Middle frontal gyrus (tissue), 1 donor: ENCODE results near the gene NSUN6.

ENCODE experiments used
- DNase-seq: peaks from one replicate; pipeline ENCODE4 v3.0.0-alpha.2; 2015; ENCODE audit warnings: low spot score; ENCODE audit errors: extremely low spot score

The NSUN6 gene

GRCh38 chr10:18561861-18562551, 89.4 kb downstream of the NSUN6 start:
- no peak for DNase-seq

DNA sequence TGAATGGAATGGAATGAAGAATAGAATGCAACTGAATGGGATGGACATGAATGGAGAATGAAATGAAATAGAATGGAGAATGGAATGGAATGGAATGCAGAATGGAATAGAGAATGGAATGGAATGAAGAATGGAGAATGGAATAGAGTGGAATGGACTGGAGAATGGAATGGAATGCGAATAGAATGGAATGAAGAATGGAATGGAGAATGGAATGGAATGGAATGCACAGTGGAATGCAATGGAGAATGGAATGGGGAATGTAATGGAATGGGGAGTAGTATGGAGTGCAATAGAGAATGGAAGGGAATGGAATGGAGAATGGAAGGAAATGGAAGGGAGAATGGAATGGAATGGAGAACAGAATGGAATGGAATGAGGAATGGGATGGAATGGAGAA, 93.4 kb downstream of the NSUN6 start:
- DNase-seq, result no peak

GRCh38 chr10:18556522-18557147, 94.8 kb downstream of the NSUN6 start:
- DNase-seq, result no peak

DNA sequence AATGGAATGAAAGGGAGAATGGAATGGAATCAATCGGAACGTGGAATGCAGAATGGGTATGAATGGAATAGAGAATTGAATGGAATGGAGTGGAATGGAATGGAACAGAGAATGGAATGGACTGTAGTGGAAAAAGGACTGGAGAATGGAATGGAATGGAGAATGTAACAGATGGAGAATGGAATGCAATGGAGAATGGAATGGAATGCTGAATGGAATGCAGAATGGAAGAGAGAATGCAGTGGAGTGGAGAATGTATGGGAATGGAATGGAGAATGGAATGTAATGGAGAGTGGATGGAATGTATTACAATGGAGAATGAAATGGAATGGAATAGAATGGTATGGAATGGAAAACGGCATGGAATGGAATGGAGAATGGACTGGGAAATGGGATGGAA, 96.9 kb downstream of the NSUN6 start:
- no peak for DNase-seq

- DNase-seq, result no peak
These were observed 99.9 kb downstream of the NSUN6 start for GRCh38 chr10:18551473-18551872.

GRCh38 chr10:18549105-18549504, 102.3 kb downstream of the NSUN6 start:
- no peak for DNase-seq

DNA sequence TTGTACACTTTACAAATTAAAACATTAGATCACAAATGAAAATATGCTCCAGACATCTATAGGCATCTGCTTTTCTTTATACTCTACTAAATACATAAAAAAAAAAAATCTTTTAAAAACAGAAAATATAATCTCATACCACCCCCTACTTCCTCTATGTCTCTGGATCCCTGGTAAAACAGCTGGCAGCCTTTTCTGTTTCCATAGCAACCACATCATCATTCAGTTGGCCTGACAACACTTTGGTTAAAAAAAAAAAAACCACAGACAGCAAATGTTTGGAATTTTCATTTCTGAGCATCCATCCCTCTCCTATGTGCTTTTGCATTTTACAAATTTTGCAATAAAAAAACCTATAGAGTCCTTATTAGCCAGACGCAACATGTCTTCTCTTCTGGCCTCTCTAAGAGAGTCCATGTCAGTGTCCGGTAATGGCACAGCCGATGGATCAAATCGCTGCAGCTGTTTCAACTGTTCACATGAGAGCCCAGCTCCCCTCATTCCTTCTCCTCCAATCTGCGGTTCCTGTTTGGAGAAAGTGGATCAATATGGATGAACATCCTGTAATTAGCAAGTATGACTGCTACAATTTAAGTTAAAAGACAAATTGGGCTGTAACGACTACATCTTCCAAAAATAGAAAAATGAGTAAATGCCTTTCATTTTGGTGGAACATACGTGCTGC, 105.6 kb downstream of the NSUN6 start:
- no peak for DNase-seq

- no peak for DNase-seq
These were observed 108.6 kb downstream of the NSUN6 start for GRCh38 chr10:18542832-18543231.

DNA sequence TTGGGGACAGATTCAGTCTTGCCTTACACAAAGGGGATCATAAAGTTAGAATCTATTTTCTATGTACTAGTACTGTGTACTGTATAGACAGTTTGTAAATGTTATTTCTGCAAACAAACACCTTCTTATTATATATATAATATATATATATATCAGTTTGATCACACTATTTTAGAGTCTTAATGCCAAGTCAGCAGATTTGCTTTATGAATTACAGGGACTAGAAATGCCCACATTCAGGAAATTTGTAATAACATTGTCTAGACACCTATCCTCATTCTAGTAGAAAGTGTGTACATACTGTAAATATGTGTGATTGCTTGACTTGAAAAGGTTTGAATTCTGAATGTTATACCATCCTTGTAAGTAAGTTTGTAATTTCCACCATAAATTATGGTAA, 111.2 kb downstream of the NSUN6 start:
- no peak for DNase-seq

- no peak for DNase-seq
These were observed 112.1 kb downstream of the NSUN6 start for GRCh38 chr10:18539335-18539734.

DNA sequence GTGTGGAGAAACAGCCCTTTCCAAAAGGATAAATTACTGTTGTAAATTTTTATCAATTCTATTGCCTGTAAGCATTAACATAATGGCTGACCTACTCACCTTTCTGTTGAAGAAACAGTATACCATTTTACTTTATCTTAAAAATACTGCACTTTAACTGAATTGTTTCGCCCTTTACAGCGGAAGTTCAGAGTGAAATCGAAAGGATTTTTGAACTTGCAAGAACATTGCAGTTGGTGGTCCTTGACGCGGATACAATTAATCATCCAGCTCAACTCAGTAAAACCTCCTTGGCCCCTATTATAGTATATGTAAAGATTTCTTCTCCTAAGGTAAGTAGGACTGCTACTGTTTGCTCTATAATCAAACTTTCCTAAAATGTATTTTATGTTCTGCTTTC, 117.5 kb downstream of the NSUN6 start:
- DNase-seq, result no peak

DNA sequence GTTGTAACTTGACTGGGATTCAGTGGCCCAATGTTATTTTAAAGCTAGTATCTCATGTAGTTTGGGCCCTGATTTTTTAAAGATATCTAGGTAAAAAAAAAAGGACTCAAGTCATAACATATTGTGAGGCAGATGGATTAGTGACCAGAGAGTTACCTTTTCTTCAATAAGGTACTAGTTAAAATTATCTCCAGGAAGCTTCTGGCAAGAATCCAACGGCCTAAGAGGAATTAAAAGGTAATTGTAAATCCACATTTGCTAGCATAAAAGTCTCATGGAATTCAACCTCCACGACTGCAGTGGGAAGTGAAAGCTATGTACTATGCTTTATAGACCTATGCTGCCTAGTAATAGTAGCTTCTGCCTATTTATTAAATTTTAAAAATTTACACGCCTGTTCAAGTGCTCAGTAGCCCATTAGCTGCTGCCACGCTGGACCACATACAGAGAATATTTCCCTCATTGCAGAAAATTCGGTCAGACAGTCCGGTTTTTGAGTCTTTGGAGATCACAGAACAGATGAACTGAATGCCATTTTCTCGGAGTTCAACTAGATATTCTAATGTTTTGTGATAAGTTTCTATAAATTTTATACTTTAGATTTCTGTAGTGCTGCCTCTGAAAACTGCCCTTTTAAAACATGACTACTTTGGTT, 118.4 kb downstream of the NSUN6 start:
- DNase-seq, result no peak

DNA sequence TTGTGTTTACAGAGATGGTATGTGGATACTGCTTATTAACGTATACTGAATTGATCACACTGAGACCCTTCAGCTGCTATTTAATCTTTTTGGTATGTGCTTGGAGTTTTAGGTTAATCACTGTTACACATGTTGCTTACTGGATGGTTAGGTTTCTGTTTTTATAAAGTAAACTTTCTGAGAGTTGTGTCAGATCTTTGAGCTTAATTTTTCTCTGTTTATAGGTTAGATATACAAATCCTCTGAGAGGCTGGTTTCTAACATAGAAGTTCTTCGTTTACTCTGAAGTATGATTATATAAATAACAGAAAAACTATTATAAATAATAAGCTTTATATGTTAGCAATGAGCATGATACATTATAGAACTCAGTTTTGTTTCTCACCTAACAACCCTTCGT, 123.1 kb downstream of the NSUN6 start:
- DNase-seq, result no peak

DNA sequence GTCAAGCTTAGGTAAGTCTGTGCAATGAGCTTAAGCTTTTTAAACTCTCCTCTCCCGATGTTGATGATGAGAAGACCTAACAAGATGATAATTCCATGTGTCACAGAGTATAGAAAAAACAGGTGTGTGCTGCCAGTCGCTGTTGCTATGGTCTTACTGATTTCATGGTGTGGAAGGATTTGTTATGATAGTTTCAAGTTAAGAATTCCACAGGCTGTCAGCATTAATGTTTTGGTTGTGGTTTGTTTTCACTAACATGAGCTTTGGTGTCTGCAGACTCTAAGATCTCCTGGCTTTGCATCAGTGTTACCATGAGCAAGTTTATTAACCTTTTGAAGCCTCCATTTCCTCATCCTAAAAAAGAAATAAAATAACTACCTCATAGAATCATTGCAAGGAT, 123.7 kb downstream of the NSUN6 start:
- no peak for DNase-seq

DNA sequence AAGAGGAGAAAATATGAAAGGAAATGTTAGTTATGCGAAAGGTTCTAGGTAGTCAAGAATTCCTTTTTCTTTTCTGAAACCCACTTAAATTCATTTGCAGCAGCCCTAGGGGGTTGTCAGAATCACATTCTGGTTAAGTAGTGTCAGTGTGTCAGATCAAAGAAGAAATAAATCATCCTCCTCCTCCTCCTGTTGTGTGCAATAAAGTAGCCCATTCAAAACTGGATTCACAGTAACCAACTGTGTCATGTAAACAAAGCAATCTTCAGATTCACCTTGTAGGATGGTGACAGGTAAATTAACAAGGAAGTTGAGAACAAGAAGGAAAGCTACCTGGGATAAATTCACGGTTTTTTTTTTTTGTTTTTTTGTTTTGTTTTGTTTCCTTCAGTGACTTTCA, 127.5 kb downstream of the NSUN6 start:
- no peak for DNase-seq

DNA sequence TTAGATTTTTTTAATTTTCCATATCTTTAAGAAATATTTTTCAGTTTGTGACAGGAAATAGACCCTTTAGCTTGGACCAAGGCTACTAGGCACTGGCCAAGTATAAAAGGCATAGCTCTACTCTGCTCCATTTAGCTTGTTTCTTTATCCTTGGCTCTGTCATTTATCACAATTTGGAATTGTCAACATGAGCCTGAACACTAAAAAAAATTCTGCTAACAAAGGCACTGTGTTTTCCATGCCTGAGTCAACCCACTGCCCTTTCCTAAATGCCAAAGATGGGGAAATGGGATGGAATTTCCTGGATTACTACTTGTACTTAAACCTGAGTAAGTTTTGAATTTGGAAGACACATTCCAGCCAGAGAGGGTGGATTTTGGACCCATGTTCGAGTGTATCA, 128.4 kb downstream of the NSUN6 start:
- DNase-seq, result no peak

DNA sequence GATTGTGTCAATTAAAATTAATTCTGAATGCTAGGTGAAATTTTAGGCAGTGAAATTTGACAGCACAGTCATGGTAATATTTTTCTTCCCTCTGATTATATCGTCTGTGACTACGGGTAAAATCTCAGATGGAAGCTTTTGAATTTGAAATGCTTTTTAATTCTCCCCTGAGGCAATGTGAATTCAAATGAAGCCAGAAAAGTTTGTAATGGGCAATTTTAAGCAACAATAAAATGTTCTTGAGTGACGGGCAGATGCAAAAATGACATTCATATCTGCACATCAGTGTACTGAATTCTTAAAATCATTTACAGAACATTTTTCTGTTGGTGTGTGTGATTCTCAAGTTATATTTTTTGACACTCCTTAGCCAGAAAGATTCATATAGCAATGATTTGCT, 134.5 kb downstream of the NSUN6 start:
- DNase-seq, result no peak

- DNase-seq, result no peak
These were observed 136.8 kb downstream of the NSUN6 start for GRCh38 chr10:18514537-18514936.

- DNase-seq, result no peak
These were observed 142.8 kb downstream of the NSUN6 start for GRCh38 chr10:18508587-18508986.

GRCh38 chr10:18505456-18506118, 145.8 kb downstream of the NSUN6 start:
- DNase-seq, result no peak

GRCh38 chr10:18504161-18504560, 147.2 kb downstream of the NSUN6 start:
- no peak for DNase-seq

GRCh38 chr10:18501629-18502028, 149.8 kb downstream of the NSUN6 start:
- DNase-seq, result no peak
